ENCODE results near the gene PGLYRP4. TPM values are rescaled to one million over a fixed set of nuclear protein-coding genes. Genes with fewer than 3 reads are reported as not detected.

Gene PGLYRP4
- total RNA-seq, 2 experiments from 2014 or later, result not detected

DNA sequence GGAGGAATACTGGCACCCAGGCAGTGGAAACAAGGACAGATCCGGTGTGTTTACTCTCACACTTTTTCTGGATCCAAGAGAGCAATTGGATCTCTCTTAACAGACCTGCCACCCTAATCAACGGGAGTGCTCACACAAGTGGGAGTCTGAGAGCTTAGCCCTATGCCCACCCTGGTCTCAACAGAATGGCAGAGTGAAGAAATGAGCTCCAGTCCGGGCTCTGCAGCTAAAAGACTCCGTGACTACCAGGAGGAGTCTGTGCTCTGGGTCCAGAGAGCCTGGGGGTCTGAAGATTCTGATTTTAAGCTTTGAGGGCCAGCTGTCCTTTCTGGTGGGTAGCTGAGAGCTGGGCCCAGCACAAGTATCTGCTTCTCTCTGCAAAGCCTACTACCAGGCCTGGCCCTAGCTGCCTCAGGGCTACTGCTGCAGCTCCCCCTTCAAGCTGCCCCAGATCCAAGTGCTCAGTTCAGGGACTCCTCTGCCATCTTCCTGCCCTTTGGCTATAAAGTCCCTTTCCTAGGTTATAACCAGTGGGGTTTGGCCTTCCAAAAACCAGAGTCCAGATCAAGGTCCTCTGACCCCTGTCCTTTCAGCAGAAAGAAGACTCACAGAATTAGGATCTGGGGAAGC is 13.0 kb upstream of the PGLYRP4 start:
- TF ChIP-seq, protein P1, sequence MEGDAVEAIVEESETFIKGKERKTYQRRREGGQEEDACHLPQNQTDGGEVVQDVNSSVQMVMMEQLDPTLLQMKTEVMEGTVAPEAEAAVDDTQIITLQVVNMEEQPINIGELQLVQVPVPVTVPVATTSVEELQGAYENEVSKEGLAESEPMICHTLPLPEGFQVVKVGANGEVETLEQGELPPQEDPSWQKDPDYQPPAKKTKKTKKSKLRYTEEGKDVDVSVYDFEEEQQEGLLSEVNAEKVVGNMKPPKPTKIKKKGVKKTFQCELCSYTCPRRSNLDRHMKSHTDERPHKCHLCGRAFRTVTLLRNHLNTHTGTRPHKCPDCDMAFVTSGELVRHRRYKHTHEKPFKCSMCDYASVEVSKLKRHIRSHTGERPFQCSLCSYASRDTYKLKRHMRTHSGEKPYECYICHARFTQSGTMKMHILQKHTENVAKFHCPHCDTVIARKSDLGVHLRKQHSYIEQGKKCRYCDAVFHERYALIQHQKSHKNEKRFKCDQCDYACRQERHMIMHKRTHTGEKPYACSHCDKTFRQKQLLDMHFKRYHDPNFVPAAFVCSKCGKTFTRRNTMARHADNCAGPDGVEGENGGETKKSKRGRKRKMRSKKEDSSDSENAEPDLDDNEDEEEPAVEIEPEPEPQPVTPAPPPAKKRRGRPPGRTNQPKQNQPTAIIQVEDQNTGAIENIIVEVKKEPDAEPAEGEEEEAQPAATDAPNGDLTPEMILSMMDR (IDR thresholded peaks at IDR 0.05), result no peak
- CTCF ChIA-PET, result interaction anchor here (0.6 to 1.9 kb wide), 3 partner anchors 9 to 134 kb away, joined by 3 to 13 read pairs (median 7); no protein-coding TSS in a partner anchor
- no peak for DNase-seq
- peaks cover 5% of the 10 kb centered on the region for H3K4me1 Mint-ChIP-seq (ENCODE audit: low read depth)
- intact Hi-C loops (cut with micrococcal nuclease), result no loop called here
- H3K27me3 Mint-ChIP-seq, result peaks cover 11% of the 10 kb centered on the region
- no peak for ATAC-seq
- H3K27ac Mint-ChIP-seq, result no peak overlapping the region
- POLR2A ChIA-PET, result no interaction called here
- no peak overlapping the region for H3K4me3 Mint-ChIP-seq
- no peaks in the 10 kb centered on the region for H3K36me3 Mint-ChIP-seq (ENCODE audit: low read depth)
- no peaks in the 10 kb centered on the region for H3K9me3 Mint-ChIP-seq

DNA sequence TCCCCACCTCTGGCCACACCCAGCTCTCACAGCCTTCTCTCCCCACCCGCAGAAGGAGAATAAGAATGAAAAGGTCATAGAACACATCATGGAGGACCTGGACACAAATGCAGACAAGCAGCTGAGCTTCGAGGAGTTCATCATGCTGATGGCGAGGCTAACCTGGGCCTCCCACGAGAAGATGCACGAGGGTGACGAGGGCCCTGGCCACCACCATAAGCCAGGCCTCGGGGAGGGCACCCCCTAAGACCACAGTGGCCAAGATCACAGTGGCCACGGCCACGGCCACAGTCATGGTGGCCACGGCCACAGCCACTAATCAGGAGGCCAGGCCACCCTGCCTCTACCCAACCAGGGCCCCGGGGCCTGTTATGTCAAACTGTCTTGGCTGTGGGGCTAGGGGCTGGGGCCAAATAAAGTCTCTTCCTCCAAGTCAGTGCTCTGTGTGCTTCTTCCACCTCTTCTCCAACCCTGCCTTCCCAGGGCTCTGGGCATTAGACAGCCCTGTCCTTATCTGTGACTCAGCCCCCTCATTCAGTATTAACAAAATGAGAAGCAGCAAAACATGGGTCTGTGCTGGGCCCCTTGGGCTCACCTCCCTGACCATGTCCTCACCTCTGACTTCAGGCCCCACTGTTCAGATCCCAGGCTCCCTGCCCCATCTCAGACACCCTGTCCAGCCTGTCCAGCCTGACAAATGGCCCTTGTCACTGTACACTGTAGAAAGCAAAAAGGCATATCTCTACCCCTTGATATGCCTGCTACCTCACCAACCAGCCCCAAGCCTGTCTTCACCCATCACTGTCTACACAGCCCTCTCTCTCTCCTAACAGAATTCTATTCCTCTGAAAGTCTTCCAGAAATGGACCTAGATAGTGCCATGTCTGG is 12.2 kb upstream of the PGLYRP4 start:
- TF ChIP-seq, protein P1 (IDR thresholded peaks at IDR 0.05), result no peak
- no peak for DNase-seq
- Mint-ChIP-seq H3K4me3 (no peak overlapping the region), H3K9me3 (no peaks in the 10 kb centered on the region), H3K27me3 (peaks cover 7% of the 10 kb centered on the region), H3K4me1 (ENCODE audit: low read depth) (peaks cover 5% of the 10 kb centered on the region), H3K27ac (no peak overlapping the region), H3K36me3 (ENCODE audit: low read depth) (no peaks in the 10 kb centered on the region)
- CTCF ChIA-PET, result interaction anchor here (0.6 to 1.9 kb wide), 2 partner anchors 8 to 134 kb away, joined by 3 to 13 read pairs; no protein-coding TSS in a partner anchor
- POLR2A ChIA-PET, result no interaction called here
- no peak for ATAC-seq
- intact Hi-C loops (cut with micrococcal nuclease), result no loop called here

DNA sequence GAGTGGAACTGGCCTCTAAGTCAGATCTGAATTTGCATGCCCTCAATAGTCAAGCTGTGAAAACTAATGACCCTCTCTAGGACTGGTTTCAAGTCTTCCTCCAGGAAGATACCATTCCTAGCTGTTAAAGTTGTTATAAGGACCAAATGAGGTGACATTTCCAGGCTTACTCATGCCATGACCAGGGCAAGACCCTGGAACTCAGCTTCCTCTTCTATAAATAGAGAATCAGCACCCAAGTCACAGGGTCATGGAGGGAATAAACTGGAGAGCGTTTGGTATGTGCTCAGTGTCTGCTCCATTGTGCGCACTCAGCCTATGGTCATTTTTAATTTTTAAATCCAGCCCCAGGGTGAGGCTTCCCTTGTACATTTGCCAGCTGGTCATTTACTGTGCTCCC is 11.5 kb upstream of the PGLYRP4 start:
- intact Hi-C loops (cut with micrococcal nuclease), result no loop called here
- Mint-ChIP-seq H3K4me3 (no peak overlapping the region), H3K4me1 (ENCODE audit: low read depth) (peaks cover 5% of the 10 kb centered on the region), H3K9me3 (no peaks in the 10 kb centered on the region), H3K27me3 (peaks cover 7% of the 10 kb centered on the region), H3K36me3 (ENCODE audit: low read depth) (no peaks in the 10 kb centered on the region), H3K27ac (no peak overlapping the region)
- ATAC-seq (no peak), DNase-seq (no peak)
- ChIA-PET CTCF (no interaction called here), POLR2A (no interaction called here)
- TF ChIP-seq, protein P1 (IDR thresholded peaks at IDR 0.05), result no peak

DNA sequence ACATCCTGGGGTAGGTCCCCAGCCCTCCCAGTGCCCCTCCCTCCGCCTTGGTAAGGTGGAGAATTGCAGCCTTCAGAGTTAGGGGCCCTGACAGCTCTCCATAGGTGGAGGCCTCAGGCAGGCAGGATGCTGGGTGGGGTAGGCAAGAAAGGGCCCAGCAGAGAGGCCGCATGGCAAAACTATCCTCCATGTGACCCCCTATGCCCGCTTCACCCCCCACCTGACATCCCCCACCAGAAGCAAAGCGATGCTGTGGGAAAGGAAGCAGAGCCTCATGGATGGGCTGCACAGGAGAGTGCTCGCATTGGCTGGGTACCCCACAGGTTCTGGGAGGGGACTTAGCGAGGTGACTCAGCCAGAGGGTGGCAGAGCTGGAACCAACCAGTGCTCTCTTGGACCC is 10.6 kb upstream of the PGLYRP4 start:
- Mint-ChIP-seq H3K36me3 (ENCODE audit: low read depth) (no peaks in the 10 kb centered on the region), H3K9me3 (no peaks in the 10 kb centered on the region), H3K4me3 (no peak overlapping the region), H3K27me3 (peaks cover 2% of the 10 kb centered on the region), H3K4me1 (ENCODE audit: low read depth) (peaks cover 5% of the 10 kb centered on the region), H3K27ac (no peak overlapping the region)
- ATAC-seq (no peak), DNase-seq (no peak)
- ChIA-PET CTCF (no interaction called here), POLR2A (no interaction called here)
- intact Hi-C loops (cut with micrococcal nuclease), result no loop called here
- TF ChIP-seq, protein P1 (IDR thresholded peaks at IDR 0.05), result no peak

DNA sequence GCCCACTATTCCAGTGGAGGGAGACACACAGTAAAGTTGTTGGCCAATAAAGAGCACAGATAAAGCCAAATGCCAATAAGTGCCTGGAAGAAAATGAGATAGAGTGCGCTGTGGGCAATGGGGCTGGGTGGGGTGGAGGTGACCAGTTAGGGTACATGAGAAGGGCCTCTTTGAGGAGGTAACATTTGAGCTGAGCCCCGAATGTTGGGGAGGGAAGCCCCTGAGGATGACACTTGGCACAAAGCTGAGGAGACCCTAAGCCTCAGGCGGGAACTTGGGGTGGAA is 10.0 kb upstream of the PGLYRP4 start:
- TF ChIP-seq, protein P1 (IDR thresholded peaks at IDR 0.05), result no peak
- CTCF ChIA-PET, result interaction anchor here (1.4 to 2.4 kb wide), 3 partner anchors 15 to 136 kb away, joined by 4 to 21 read pairs (median 5); no protein-coding TSS in a partner anchor
- H3K27ac Mint-ChIP-seq, result no peak overlapping the region
- H3K27me3 Mint-ChIP-seq, result peaks cover 1% of the 10 kb centered on the region
- H3K4me3 Mint-ChIP-seq, result no peak overlapping the region
- ATAC-seq (no peak), DNase-seq (no peak)
- H3K36me3 Mint-ChIP-seq (ENCODE audit: low read depth), result no peaks in the 10 kb centered on the region
- no peaks in the 10 kb centered on the region for H3K9me3 Mint-ChIP-seq
- POLR2A ChIA-PET, result no interaction called here
- peaks cover 5% of the 10 kb centered on the region for H3K4me1 Mint-ChIP-seq (ENCODE audit: low read depth)
- intact Hi-C loops (cut with micrococcal nuclease), result no loop called here

Data from activated CD8-positive, alpha-beta T cell treated with anti-CD3 and anti-CD28 coated beads for 36 hours (primary cell).